Memory B cell (primary cell): ENCODE results near the gene MPHOSPH9.
A peak's percentile ranks its signal among the peaks of the same experiment; 100 is the strongest.
"Not testable (repeated sequence)": the region's sequence is repeated elsewhere in the genome, so short reads cannot be mapped to it uniquely, and the experiment has no call there.

ENCODE experiments used
- ATAC-seq: fragments of 150-1000 bp; cut with Tn5 transposase; 2 replicates; pipeline ENCODE4 v1.10.0; 2021; ENCODE audit warnings: low read depth, mild to moderate bottlenecking, moderate library complexity
- DNase-seq, 2 donors: peaks; one replicate each; pipeline ENCODE4 v3.0.0; 2022; ENCODE audit warnings: low spot score in 2 of 2
- H3K27ac Mint-ChIP-seq: one replicate; pipeline ENCODE4 v1.8.0; 2022; ENCODE audit warnings: mild to moderate bottlenecking, moderate library complexity, mixed read lengths
- H3K27me3 Mint-ChIP-seq: one replicate; pipeline ENCODE4 v1.8.0; 2022; ENCODE audit warnings: mixed read lengths
- H3K36me3 Mint-ChIP-seq: one replicate; pipeline ENCODE4 v1.8.0; 2022; ENCODE audit warnings: mild to moderate bottlenecking, mixed read lengths
- H3K4me1 Mint-ChIP-seq: one replicate; pipeline ENCODE4 v1.8.0; 2022; ENCODE audit warnings: mixed read lengths
- H3K4me3 Mint-ChIP-seq: one replicate; pipeline ENCODE4 v1.8.0; 2022; ENCODE audit warnings: mild to moderate bottlenecking, moderate library complexity, mixed read lengths
- H3K9me3 Mint-ChIP-seq: one replicate; pipeline ENCODE4 v1.8.0; 2022; ENCODE audit warnings: mixed read lengths

The MPHOSPH9 gene

DNA sequence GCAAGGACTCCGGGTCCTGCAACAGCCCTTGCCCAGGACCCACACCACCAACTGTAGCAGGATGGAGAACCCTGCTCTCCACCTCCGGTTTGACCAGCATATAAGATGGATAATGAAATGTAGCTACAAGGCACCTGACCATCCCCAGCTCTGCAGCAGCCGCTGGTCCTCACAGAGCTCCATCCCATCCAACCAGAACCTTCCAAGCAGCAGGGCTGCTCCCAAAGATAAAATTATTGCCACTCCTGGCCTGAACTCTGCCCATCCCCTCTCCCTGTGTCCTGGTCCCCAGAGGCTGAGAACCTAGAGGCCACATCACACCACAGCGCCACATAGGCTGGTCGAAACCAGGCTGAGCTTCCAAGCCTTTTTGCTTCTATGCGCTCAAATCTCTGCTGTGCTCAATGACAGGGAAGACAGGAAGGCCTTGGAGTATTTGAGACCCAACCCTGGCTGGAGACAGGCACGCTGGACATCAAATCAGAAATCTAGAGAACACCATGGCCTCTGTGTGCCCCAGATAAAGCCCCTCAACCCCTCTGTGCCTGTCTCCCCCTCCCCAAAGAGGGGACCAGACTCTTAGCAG is 34.5 kb upstream of the MPHOSPH9 start:
- Mint-ChIP-seq H3K36me3 (no peaks in the 10 kb centered on the region), H3K9me3 (no peaks in the 10 kb centered on the region)

DNA sequence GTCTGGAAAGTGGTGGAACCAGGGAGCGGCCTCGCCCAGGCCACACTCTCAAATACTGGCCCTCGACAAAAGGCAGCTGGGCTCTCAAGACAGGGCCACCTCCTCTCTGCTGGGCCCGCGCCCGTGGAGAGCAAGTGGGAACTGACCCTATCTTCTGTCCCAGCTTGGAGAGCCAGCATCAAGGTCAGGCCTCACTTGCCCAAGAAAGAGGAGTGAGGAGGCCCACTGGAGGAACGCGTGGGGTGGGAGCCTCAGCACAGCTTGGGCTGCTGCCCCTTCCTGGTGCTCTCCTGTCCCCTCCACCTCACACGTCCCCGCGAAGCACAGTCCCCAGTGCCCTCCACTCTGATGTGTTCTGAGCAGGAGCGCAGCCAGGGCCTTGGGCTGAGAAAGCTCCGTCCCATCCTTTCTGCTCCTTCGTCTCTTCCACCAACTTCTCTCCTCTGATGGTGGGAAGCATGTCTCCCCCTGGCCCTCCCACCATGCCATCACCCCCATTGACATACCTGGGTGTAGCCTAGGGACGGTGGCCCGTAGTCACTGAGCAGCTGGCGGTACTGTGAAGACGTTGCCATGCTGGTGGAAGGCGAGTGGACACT is 33.8 kb upstream of the MPHOSPH9 start:
- Mint-ChIP-seq H3K27ac (no peak overlapping the region), H3K4me3 (no peak overlapping the region)

More for the DNA sequence above, 34.5 kb upstream of the MPHOSPH9 start:
- Mint-ChIP-seq H3K4me3 (no peak overlapping the region), H3K27ac (no peak overlapping the region), H3K4me1 (peaks cover 17% of the 10 kb centered on the region), H3K27me3 (no peaks in the 10 kb centered on the region)
- ATAC-seq (no peak), DNase-seq (no peak)

DNA sequence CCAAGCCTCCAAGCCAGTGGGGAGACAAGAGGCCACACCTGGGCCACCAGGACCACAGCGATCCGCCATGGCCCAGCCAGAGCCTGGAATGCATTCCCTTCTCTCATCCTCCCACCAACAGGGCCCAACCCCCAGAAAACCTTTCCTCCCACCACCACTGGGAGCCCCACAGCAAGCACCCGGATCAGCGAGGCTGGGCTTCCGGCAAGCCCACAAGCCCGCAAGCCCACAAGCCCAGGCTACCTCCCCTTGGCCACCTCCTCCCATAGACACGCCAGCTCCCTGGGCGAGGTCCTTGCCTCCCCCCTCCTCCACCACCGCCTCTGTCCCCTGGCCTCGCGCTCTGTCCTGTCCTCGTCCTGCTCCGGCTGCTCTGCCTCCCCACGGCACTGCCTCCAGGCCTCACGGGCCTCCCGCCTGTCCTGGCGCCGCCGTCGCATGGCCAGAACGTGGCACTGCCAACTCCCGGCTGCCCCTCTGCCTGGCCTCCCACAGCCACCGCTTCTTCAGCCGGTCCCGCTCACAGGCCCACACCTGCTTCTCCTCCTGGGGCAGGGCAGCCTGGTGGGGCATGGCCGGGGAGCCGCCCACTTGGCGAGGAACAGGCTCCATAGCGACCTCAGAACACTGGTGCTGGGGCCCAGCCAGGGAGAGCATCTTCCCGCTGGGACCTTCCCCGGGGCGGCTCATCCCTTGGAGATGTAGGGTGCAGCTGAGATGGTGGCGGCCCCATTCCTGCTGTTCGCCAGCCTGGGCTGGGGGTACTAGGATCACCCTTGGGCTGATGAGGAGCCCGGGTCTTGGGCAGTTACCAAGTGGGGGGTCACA is 33.1 kb upstream of the MPHOSPH9 start:
- Mint-ChIP-seq H3K27me3 (no peaks in the 10 kb centered on the region), H3K27ac (no peak overlapping the region), H3K4me3 (no peak overlapping the region), H3K36me3 (no peaks in the 10 kb centered on the region), H3K4me1 (peaks cover 17% of the 10 kb centered on the region), H3K9me3 (no peaks in the 10 kb centered on the region)
- ATAC-seq, result no peak
- no peak for DNase-seq

More for the DNA sequence above, 33.8 kb upstream of the MPHOSPH9 start:
- H3K9me3 Mint-ChIP-seq, result no peaks in the 10 kb centered on the region
- H3K4me1 Mint-ChIP-seq, result peaks cover 17% of the 10 kb centered on the region
- H3K36me3 Mint-ChIP-seq, result no peaks in the 10 kb centered on the region
- DNase-seq (no peak), ATAC-seq (no peak)
- H3K27me3 Mint-ChIP-seq, result no peaks in the 10 kb centered on the region

DNA sequence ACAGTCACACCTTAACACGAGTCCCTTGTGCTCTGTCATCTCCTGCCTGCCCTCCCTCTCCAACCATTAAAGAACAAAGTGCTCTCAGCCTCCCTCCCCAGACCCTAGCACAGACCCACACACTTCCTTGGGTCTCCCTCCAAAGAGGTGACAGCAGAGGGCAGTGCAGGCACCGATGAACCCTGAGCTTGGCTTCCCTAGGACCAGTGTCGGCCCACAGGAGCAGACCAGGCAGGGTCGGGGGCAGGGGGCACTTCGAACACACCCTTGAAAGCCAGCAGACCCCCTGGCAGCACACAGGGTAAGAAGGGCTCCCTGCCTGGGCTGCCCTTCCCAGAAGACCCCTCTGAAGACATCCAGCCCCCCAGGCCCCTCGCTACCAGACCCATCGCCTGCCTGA is 31.7 kb upstream of the MPHOSPH9 start:
- peak; percentile 36 for ATAC-seq
- Mint-ChIP-seq H3K36me3 (no peaks in the 10 kb centered on the region), H3K4me1 (peaks cover 12% of the 10 kb centered on the region), H3K27me3 (no peaks in the 10 kb centered on the region), H3K27ac (no peak overlapping the region), H3K9me3 (no peaks in the 10 kb centered on the region), H3K4me3 (no peak overlapping the region)
- no peak for DNase-seq

DNA sequence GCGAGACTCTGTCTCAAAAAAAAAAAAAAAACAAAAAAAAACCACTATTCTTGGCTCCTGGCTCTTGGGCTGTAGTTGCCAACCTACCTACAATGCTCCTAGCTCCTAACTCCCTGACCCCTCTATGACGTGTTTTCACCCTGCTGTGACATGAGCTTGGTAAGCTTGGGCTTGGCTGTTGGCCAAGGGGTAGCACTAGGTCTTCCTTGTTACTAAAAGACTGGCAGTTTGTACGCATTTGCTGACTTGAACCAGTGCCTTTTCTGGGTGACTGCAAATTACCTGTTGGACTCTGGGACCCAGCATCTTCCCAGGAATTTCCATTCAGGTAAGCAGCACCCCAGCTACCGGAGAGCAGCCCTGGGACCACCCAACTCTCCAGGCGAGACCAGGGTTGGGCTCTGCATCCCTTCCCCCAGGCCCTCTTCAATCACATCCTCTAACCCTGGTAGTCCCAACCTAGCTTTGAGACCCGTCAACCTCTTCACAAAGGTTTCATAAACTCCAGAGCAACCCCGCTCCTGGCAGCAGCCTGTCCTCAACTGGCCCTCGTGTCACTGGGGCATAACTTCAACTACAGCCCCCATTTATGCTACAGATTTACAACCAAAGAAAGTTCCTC is 30.4 kb upstream of the MPHOSPH9 start:
- no peaks in the 10 kb centered on the region for H3K36me3 Mint-ChIP-seq
- peaks cover 2% of the 10 kb centered on the region for H3K4me1 Mint-ChIP-seq
- no peak overlapping the region for H3K4me3 Mint-ChIP-seq
- DNase-seq (no peak), ATAC-seq (no peak)
- H3K9me3 Mint-ChIP-seq, result no peaks in the 10 kb centered on the region
- H3K27ac Mint-ChIP-seq, result no peak overlapping the region
- H3K27me3 Mint-ChIP-seq, result no peaks in the 10 kb centered on the region

DNA sequence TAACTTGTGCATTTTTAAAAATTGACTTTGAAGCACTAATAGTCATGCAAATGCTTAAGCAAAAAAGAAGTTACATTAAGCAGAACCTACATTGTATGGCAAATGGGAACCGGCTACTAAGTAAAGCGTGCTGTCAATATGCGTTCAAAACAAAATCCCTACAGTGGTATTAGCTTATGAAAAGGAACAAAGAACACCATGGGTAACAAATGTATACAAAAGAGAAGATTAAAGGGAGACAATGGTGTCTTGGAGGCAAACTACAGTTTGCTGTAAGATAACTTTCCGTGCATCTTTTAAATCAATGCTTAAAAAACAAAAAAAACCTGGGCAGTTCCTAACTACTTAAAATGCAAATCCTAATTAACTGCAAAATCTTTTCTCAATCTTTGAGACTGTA is 28.3 kb upstream of the MPHOSPH9 start:
- no peak overlapping the region for H3K4me3 Mint-ChIP-seq
- no peak for DNase-seq
- H3K36me3 Mint-ChIP-seq, result peaks cover 2% of the 10 kb centered on the region
- peak overlapping the region; percentile 72 for H3K27ac Mint-ChIP-seq
- no peaks in the 10 kb centered on the region for H3K27me3 Mint-ChIP-seq
- no peaks in the 10 kb centered on the region for H3K4me1 Mint-ChIP-seq
- no peak for ATAC-seq
- H3K9me3 Mint-ChIP-seq, result no peaks in the 10 kb centered on the region

DNA sequence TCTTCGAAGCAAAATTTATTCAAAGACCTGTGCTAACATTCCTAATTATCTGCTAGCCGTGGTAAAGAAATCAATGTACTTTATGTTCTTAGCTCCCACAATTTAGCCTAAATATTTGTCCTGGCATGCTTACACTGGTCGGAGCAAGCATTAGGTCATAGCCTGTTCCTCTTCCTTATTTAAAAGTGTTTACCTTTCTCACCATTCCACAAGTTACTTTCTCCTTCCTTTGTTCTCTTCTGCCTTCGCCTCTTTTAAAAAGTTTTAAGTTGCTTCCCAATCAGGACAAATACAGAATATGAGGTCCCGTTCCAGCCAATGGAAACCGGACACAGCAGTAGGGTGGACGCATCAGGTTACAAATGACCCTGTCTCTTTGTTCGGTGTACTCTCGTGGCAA is 27.1 kb upstream of the MPHOSPH9 start:
- no peaks in the 10 kb centered on the region for H3K27me3 Mint-ChIP-seq
- DNase-seq (no peak), ATAC-seq (no peak)
- no peak overlapping the region for H3K4me3 Mint-ChIP-seq
- no peaks in the 10 kb centered on the region for H3K4me1 Mint-ChIP-seq
- peaks cover 4% of the 10 kb centered on the region for H3K36me3 Mint-ChIP-seq
- no peaks in the 10 kb centered on the region for H3K9me3 Mint-ChIP-seq
- H3K27ac Mint-ChIP-seq, result no peak overlapping the region

DNA sequence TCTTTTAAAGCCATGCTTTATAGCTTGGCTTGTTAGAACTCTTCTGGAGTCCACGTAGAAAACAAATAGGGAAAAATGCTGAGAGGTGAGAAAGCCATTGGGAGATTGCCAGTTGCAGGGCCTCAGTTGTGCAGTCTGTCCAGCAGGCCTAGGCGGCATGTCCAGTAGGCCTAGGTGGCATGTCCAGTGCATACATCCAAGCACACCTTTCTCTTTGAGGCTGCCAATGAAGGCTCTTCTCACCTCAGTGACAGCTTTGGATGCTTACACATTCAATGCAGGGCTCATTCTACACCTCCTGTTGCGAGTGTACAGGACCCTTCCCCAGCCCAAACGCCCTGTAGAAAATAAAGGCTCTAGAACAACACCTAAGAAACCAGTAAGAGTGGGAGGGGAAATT is 25.7 kb upstream of the MPHOSPH9 start:
- H3K27ac Mint-ChIP-seq, result no peak overlapping the region
- ATAC-seq (no peak), DNase-seq (no peak)
- H3K36me3 Mint-ChIP-seq, result peaks cover 7% of the 10 kb centered on the region
- H3K27me3 Mint-ChIP-seq, result no peaks in the 10 kb centered on the region
- no peaks in the 10 kb centered on the region for H3K4me1 Mint-ChIP-seq
- H3K4me3 Mint-ChIP-seq, result no peak overlapping the region
- no peaks in the 10 kb centered on the region for H3K9me3 Mint-ChIP-seq

DNA sequence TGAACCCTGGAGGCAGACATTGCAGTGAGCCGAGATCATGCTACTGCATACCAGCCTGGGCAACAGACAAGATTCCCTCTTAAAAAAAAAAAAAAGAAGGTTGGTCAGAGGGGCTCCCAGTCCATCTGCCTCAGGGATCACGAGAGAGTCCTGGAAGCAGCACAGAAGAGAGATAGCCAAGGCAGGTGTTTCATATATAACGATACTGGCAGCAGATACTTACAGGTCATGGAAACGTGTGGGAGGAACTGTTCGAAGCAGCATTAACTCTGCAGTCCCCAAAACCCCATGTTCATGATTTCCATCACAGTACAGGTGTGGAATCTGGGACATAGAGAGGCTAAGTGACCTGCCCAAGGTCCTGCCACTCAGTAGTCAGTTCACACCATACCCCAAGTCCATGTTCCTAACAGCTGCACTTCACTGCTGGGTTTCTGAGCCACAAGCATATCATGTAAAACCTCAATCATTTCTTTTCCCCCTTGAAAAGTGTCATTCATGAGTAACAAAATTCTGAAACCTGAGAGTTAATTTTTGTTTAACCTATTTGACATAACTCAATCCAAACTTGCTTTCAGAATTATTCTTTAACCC is 22.0 kb upstream of the MPHOSPH9 start:
- Mint-ChIP-seq H3K27me3 (no peaks in the 10 kb centered on the region), H3K36me3 (peaks cover 11% of the 10 kb centered on the region), H3K9me3 (no peaks in the 10 kb centered on the region), H3K4me1 (peaks cover 12% of the 10 kb centered on the region), H3K27ac (no peak overlapping the region), H3K4me3 (no peak overlapping the region)
- DNase-seq, result no peak
- ATAC-seq, result no peak

DNA sequence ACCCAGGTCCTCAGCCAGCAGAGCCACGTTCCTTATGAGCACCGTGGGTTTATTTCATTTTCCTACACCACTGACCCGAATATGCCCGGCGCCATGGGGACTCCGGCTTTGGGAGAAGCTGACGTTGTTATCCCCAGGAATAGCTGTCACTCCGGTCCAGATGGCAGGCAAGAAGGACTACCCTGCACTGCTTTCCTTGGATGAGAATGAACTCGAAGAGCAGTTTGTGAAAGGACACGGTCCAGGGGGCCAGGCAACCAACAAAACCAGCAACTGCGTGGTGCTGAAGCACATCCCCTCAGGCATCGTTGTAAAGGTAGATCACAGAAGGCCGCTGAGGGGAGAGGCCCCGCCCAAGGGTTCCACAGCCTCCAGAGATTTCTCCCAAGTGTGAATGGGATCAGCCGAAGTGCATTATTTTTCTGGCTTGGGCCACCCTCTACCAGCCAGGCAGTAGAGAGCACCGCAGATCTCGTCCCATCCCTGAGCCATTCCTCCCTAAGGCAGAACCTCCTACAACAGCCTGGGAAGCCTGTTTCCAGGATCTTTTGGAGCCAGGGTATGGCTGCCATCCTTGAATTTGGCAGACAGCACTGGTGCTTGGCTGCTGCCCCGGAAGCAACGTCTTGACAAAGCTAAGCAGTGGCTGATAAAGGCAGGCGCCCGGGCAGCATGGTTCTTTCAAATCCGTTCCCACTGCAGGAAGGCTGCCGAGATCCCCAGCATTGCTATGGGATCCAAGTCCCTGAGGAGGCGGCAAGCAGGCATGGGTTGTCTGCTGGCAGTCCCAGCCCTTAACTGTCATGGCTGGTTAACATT is 20.9 kb upstream of the MPHOSPH9 start:
- DNase-seq (no peak), ATAC-seq (no peak)
- Mint-ChIP-seq H3K27me3 (no peaks in the 10 kb centered on the region), H3K4me1 (peaks cover 16% of the 10 kb centered on the region), H3K36me3 (peaks cover 14% of the 10 kb centered on the region), H3K27ac (no peak overlapping the region), H3K9me3 (no peaks in the 10 kb centered on the region), H3K4me3 (no peak overlapping the region)

DNA sequence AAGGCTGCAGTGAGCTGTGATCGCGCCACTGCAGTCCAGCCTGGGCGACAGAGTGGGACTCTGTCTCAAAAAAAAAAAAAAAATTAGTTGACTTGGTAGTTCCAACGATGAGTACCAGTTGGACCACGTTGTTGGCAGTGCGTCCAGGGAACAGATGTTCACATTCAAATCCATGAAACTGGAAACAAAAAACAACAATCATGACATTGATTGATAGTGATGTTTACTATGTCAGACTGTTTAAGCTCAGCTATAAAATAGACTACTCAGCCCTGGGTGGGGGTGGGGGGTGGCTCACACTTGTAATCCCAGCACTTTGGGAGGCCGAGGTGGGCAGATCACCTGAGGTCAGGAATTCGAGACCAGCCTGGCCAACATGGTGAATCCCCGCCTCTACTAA is 19.4 kb upstream of the MPHOSPH9 start:
- Mint-ChIP-seq H3K36me3 (peaks cover 21% of the 10 kb centered on the region), H3K4me1 (peaks cover 20% of the 10 kb centered on the region)
- not testable (repeated sequence) for H3K27ac Mint-ChIP-seq, H3K27me3 Mint-ChIP-seq, H3K9me3 Mint-ChIP-seq, ATAC-seq, H3K4me3 Mint-ChIP-seq, DNase-seq

DNA sequence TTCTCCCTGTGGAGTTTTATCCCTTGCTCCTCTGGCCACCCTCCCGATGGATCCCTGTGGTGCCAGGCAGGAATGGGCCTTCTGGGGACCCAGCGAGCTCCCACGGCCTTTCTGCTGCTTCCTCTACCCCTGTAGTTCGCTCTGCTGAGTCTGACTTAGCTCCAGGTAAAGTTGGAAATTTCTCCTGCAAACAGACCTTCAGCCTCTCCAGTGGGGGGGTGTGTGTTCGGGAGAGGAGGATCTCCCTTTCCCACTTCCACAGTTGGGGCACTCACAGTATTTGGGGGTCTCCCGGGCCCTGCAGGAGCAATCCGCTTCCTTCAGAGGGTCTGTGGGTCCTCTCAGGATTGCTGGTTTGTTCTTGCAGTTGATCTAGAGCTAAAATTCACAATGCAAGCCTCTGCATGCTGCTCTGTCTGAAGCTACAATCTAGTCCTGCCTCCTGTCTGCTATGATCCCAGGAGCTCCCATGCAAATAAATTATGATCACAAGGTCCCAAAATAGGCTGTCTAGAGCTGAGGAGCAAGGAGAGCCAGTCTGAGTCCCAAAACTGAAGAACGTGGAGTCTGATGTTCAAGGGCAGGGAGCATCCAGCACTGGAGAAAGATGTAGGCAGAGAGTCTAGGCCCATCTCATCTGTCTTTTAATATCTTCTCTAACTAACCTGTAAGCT is 18.6 kb upstream of the MPHOSPH9 start:
- H3K4me3 Mint-ChIP-seq, result no peak overlapping the region
- peaks cover 18% of the 10 kb centered on the region for H3K36me3 Mint-ChIP-seq
- no peaks in the 10 kb centered on the region for H3K9me3 Mint-ChIP-seq
- ATAC-seq, result no peak
- no peak overlapping the region for H3K27ac Mint-ChIP-seq
- H3K27me3 Mint-ChIP-seq, result no peaks in the 10 kb centered on the region
- DNase-seq, result no peak
- peaks cover 26% of the 10 kb centered on the region for H3K4me1 Mint-ChIP-seq
